Ecto neural progenitor cell (in vitro differentiated cells): ENCODE measurements around the gene PHF21A.

Experiments used
- DNase-seq: peaks from one replicate; pipeline ENCODE4 v3.0.0-alpha.2; 2018; ENCODE audit warnings: low spot score

PHF21A gene

GRCh38 chr11:46121301-46121723, at the start of gene PHF21A:
TSS of gene PHF21A (minus strand) at chr11:46121454. CDS start at chr11:46084219, 37,235 bp downstream.
- DNase-seq = peak; percentile 94

- no peak for DNase-seq
These were observed 49.5 kb upstream of the PHF21A start for GRCh38 chr11:46170797-46171196.

DNA sequence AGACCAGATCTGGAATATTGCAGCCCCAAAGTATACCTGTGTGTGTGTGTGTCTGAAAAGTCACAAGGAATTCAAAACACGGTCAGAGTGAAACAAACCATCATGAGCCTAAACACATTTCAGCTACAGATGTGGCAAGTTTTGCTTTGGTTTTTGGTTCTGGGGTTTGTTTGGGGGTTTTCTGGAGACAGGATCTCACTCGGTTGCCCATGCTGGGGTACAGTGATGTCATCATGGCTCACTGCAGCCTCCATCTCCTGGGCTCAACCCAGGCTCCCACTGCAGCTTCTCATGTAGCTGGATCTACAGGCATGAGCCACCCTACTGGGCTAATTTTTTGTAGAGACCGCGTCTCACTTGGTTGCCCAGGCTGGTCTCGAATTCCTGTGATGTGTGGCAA, 41.4 kb upstream of the PHF21A start:
- DNase-seq = no peak

GRCh38 chr11:46161201-46161600, 39.9 kb upstream of the PHF21A start:
- DNase-seq = no peak

GRCh38 chr11:46160100-46160499, 38.8 kb upstream of the PHF21A start:
- DNase-seq = no peak

- DNase-seq = no peak
These were observed 38.4 kb upstream of the PHF21A start for GRCh38 chr11:46159680-46160079.

GRCh38 chr11:46149826-46150225, 28.6 kb upstream of the PHF21A start:
- DNase-seq = no peak

DNA sequence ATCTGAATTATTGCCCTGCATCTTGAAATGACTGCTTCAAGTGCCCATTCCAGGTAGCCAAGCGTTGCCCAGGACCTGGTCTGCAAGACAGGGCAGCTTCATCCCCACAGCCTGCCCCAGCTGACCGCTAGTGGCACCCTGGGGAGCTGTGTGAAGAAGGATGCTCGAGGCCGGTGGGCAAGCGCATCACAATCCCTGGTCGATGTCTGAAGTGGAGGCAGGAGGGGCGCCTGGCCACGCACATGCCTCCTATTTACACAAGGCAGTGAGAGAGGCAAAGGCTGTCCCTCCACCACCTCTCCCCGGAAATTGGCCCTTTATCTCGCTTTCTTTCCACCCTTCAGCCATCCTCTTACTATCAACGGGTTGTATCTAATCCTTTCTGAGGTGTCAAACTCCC, 28.1 kb upstream of the PHF21A start:
- no peak for DNase-seq

DNA sequence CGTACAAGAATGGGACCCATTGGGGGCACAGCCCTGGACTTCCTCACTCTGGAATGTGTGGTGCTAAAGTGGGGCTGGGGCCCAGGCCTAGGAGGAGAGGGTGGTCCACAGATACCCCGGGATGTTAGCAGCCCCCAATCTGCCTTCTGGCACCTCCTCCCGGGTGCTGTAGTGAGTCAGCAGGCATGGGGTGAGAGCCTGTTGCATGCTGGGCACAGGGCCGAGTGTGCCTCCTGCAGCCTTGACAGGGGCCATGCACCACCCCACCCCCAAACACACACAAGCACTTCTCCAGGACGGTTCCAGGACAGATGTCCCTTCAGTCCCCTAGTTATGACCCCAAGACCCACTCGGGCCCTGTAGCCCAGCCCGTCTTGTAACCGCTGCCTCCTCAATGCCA, 23.5 kb upstream of the PHF21A start:
- DNase-seq = no peak

DNA sequence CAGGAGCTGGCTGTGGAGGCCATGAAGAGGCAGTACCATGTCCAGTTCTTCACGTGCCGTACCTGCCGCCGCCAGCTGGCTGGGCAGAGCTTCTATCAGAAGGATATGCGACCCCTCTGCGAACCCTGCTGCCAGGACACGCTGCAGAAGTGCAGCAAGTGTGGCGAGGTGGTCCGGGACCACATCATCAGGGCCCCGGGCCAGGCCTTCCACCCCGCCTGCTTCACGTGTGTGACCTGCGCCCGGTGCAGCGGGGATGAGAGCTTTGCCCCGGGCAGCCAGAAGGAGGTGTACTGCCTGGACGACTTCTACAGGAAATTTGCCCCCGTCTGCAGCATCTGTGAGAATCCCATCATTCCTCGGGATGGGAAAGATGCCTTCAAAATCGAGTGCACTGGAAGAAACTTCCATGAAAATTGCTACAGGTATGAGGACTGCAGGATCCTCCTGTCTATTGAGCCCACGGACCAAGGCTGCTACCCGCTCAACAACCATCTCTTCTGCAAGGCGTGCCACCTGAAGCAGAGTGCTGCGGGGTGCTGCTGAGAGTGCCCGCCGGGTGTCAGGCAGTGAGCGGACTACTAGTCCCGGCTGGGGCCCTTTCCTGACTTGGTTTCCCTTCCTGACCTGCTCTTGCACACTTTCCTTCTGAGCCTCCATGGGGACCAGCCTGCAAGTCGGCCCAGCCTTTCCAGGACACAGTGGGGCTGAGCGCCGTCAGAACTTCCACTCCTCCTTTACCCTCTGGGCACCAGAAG, 22.0 kb upstream of the PHF21A start:
- no peak for DNase-seq

DNA sequence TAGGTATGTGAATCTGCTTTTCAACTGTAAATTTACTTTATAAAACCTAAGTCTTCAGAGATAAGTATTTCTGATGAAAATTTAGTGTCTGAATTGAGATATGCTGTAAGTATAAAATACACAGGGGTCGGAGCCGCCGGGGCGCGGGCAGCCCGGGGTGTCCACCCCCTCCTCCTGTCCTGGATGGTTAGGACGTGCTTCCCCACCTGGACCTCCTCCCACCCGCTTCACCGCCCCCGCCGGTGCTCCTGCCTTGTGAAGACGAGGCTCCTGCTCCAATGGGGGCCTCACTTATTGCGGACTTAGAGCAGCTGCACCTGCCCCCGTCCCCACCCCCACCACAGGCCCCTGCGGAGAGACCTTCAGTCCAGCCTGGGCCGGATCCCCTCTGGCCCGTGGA, 21.3 kb upstream of the PHF21A start:
- no peak for DNase-seq

GRCh38 chr11:46141597-46141996, 20.3 kb upstream of the PHF21A start:
- no peak for DNase-seq

DNA sequence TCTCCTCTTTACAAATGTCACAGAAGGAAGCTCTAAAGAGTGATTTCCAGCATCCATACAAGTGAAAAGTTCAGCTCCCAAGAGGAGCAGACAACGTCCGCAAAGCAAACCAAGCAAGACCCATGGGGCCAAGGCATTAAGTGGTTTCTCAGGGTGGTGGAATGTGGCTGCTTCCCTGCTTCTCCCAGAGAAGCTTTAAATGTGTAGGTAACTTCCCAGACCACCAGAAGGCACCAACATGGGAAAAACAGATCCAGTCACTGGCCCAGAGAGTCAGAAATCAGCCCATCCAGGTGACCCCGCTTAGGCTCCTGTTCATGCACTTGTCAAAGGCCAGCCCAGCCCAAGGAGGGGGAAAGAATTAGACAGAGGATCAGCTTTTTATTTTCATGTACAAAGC, 13.3 kb upstream of the PHF21A start:
- no peak for DNase-seq

GRCh38 chr11:46134061-46134460, 12.8 kb upstream of the PHF21A start:
- no peak for DNase-seq

- DNase-seq = no peak
These were observed 11.9 kb upstream of the PHF21A start for GRCh38 chr11:46133119-46133518.

- no peak for DNase-seq
These were observed 9.2 kb upstream of the PHF21A start for GRCh38 chr11:46130286-46130940.

DNA sequence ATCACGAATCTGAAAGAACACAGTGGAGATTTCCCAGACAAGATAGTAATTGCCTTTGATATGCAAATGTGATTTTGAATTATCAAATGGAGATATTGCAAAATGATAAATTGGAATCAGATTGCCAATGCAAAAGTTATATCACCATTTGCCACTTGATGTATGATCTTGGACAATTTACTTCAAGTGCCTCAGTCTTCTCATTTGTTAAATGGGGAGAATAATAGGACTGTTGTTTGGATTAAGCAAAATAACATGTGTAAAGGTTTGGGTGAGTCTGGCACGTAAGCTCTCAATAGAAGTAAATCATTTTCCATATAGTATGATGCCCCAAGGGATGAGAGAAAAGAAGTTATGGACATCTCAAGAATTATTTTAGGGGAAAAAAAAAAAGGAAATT, 7.9 kb upstream of the PHF21A start:
- DNase-seq = no peak

- DNase-seq = no peak
These were observed 5.9 kb upstream of the PHF21A start for GRCh38 chr11:46127150-46127638.

- no peak for DNase-seq
These were observed 4.0 kb upstream of the PHF21A start for GRCh38 chr11:46125284-46125683.

DNA sequence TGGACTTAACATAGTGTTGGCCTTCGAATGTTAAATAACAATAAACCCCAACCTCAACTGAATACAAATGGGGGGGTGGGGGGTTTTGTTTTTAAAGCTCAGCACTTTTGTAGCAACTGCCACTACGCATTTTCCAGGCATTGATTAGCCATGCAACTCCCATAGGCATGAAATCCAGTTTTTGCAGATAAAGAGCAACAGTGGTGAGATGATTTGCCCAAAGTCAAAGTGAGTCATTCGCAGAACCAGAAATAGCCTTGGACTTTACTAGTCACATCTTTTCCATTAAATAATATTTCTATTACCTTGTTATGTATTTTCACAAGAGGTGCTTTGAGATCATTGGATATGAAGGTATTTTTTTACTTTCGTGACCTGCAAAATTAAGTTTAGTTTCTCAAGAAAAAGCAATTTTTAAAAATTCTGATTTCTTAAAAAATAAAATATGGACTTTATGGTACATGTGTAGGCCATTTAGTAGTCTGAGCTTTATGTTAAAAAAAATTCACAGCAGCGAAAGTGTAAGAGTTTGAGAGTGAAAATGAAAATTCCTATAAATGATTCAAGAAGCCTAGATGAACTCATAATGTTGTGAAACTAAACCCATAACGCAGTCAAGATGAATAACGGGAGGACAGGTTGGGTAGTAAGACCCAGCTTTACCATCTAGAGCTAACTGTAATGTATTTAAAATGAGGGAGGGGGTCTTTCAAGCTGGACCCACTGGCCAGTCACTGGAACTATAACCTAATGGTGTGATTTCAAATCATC, 1.9 kb upstream of the PHF21A start:
- no peak for DNase-seq

- DNase-seq = peak; percentile 85
These were observed 647 bp upstream of the PHF21A start for GRCh38 chr11:46121724-46122477.
